ENCODE results near the gene CAMK1.

Gene CAMK1

GRCh38 chr3:9721700-9722060 is 48.1 kb downstream of the CAMK1 start:
- H3K4me3 ChIP-seq (replicated peaks; ENCODE audit: low read depth, low read length): no peak overlapping the region
- TF ChIP-seq CTCF (IDR thresholded peaks at IDR 0.05; ENCODE audit: low read depth, low read length, missing control alignments): no peak
- DNase-seq (ENCODE audit: extremely low read depth, low read depth): no peak

- TF ChIP-seq CTCF (IDR thresholded peaks at IDR 0.05; ENCODE audit: low read depth, low read length, missing control alignments): no peak
- H3K4me3 ChIP-seq (replicated peaks; ENCODE audit: low read depth, low read length): no peak overlapping the region
- no peak for DNase-seq (ENCODE audit: extremely low read depth, low read depth)
These were observed 48.6 kb downstream of the CAMK1 start for GRCh38 chr3:9721015-9721699.

- TF ChIP-seq CTCF (IDR thresholded peaks at IDR 0.05; ENCODE audit: low read depth, low read length, missing control alignments): no peak
- no peak overlapping the region for H3K4me3 ChIP-seq (replicated peaks; ENCODE audit: low read depth, low read length)
- DNase-seq (ENCODE audit: extremely low read depth, low read depth): no peak
These were observed 51.6 kb downstream of the CAMK1 start for GRCh38 chr3:9718118-9718517.

GRCh38 chr3:9717563-9717962 is 52.2 kb downstream of the CAMK1 start:
- no peak for TF ChIP-seq CTCF (IDR thresholded peaks at IDR 0.05; ENCODE audit: low read depth, low read length, missing control alignments)

GRCh38 chr3:9716801-9717555 is 52.8 kb downstream of the CAMK1 start:
- DNase-seq (ENCODE audit: extremely low read depth, low read depth): no peak
- TF ChIP-seq CTCF (IDR thresholded peaks at IDR 0.05; ENCODE audit: low read depth, low read length, missing control alignments): no peak
- no peak overlapping the region for H3K4me3 ChIP-seq (replicated peaks; ENCODE audit: low read depth, low read length)

More at GRCh38 chr3:9717563-9717962, 52.2 kb downstream of the CAMK1 start:
- DNase-seq (ENCODE audit: extremely low read depth, low read depth): no peak
- H3K4me3 ChIP-seq (replicated peaks; ENCODE audit: low read depth, low read length): no peak overlapping the region

GRCh38 chr3:9715764-9716437 is 53.8 kb downstream of the CAMK1 start:
- no peak overlapping the region for H3K4me3 ChIP-seq (replicated peaks; ENCODE audit: low read depth, low read length)
- TF ChIP-seq CTCF (IDR thresholded peaks at IDR 0.05; ENCODE audit: low read depth, low read length, missing control alignments): peak; percentile 97
- DNase-seq (ENCODE audit: extremely low read depth, low read depth): peak; percentile 78
